ENCODE measurements around the gene HOXA5. TPM values are rescaled to one million over a fixed set of nuclear protein-coding genes. Genes with fewer than 3 reads are reported as not detected.

HOXA5 gene
- total RNA-seq, 1 experiment from 2014 or later: 0.79 TPM

DNA sequence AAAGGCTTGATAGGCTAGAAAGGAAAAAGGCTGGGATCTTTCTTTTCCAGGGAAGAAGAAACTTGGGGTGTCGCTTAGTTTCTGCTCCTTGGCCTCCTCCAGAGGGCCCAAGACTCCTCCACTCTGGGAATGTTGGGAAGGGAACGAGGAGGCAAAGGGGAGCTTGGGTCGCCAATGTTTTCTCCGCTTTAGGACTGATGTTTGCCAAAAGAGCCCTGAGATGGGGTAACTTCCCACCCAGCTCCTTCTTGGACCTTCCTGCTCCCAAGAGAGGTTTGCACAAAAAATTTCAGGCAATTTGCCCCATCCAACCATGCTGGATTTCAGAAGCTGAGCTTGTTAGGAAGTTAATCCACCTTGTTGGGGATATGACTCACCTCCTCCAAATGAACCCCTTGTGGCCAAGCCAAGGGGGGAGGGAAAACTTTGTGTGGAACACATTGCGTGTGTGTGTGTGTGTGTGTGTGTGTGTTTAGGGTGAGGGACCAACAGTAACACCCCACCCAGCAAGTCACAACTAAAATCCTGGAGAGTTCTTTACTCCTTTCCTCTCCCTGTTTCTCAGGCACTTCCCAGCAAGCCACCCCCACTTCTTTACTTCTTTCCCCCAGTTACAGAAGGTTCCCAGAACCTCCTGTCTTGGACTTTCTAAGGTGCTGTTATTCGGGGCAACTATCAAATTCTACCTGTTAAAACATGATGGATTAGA is 32.3 kb downstream of the HOXA5 start:
- peaks cover 49% of the 10 kb centered on the region for H3K4me1 ChIP-seq (replicated peaks)
- 0 out of 2 replicates have a peak, but pooled peaks cover 2% of the 10 kb centered on the region for H3K9me3 ChIP-seq (replicated peaks)
- H3K4me3 ChIP-seq: peak overlapping the region; percentile 17
- peak; percentile 56 to 73 for DNase-seq (ENCODE audit: low read depth in 1 of 2, low spot score in 2 of 2)
- H3K36me3 ChIP-seq: peaks cover 14% of the 10 kb centered on the region
- peak overlapping the region; percentile 70 for H3K27ac ChIP-seq
- no peaks in the 10 kb centered on the region for H3K27me3 ChIP-seq (replicated peaks)

DNA sequence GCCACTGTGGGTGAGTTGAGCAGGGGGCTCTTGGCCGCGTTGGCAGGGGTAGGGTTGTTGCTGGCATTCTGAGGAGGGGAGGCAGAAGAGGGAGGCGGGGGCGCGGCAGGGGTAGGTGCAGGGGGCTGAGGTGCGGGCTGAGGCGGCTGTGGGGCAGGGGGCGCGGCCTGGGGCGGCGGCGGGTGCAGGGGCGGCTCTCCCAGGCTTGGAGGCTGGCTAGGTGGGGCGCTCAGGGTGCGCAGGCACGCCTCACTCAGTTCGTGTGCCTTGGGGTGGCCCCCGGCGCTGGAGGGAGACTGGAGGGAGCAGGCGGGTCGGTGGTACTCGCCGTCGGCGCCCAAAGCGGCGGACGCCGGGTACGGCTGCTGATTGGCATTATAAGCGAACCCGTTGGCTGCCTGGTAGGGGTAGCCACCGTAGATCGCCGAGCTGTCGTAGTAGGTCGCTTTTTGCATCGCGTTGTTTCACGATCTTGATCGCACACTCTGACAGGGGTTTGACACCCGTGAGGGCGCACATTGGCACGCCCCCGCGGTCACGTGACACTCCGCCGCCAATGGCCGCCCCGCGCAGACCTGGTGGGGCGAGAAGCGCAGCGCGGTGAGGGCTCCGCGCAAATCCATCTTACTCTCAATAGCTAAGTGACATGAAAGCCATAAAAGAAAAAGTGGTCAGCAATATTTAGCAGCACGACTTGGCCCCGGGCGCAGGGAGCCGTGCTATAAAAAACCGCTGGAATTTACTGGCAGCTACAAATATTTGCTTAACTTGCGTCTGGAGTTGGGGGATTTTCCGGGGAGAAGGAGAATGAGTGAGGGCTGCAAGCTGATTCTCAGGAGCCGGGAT is 33.1 kb downstream of the HOXA5 start:
- Histone ChIP-seq H3K4me3 (peak overlapping the region; percentile 17), H3K4me1 (replicated peaks) (peaks cover 41% of the 10 kb centered on the region), H3K36me3 (peaks cover 14% of the 10 kb centered on the region), H3K9me3 (replicated peaks) (0 out of 2 replicates have a peak, but pooled peaks cover 2% of the 10 kb centered on the region), H3K27ac (peak overlapping the region; percentile 70), H3K27me3 (replicated peaks) (no peaks in the 10 kb centered on the region)
- DNase-seq (ENCODE audit: low read depth in 1 of 2, low spot score in 2 of 2): peak; percentile 85 to 86

DNA sequence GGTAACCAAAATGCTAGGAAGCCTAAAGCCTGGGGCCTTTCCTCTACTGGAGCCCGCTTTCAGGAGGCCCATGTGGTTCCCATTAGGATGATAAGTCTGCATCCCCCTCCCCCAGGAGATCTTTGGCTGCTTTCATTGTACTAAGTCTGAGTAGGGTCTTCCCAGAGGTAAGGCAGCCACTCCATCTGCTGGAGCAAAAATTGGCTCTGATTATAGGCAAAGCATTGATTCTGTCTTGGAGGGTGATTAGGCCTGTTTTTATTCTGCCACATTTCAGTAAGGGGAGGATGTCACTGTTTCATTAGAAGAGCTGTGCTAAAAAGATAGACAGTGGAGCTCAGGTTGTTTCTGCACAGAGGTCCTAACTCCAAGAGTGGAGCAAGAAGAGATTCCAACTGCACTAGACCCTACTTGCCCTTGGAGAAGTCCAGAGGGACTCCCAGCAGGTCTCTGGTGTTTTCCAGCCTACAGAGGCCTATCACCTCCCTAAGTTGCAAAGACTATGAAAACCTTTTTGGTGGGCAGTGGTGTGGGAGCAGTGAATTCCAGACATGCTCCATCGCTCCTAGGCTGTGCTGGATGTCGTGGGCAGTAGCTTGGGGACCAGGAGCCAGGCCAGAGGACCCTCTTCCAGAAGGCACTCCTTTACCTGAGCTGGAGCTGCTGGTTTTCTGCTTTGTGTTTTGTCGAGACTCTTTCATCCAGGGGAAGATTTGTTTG is 33.9 kb downstream of the HOXA5 start:
- Histone ChIP-seq H3K9me3 (replicated peaks) (0 out of 2 replicates have a peak, but pooled peaks cover 2% of the 10 kb centered on the region), H3K4me1 (replicated peaks) (peaks cover 40% of the 10 kb centered on the region), H3K36me3 (peaks cover 14% of the 10 kb centered on the region), H3K27me3 (replicated peaks) (no peaks in the 10 kb centered on the region), H3K4me3 (no peak overlapping the region), H3K27ac (no peak overlapping the region)
- DNase-seq (ENCODE audit: low read depth in 1 of 2, low spot score in 2 of 2): no peak

DNA sequence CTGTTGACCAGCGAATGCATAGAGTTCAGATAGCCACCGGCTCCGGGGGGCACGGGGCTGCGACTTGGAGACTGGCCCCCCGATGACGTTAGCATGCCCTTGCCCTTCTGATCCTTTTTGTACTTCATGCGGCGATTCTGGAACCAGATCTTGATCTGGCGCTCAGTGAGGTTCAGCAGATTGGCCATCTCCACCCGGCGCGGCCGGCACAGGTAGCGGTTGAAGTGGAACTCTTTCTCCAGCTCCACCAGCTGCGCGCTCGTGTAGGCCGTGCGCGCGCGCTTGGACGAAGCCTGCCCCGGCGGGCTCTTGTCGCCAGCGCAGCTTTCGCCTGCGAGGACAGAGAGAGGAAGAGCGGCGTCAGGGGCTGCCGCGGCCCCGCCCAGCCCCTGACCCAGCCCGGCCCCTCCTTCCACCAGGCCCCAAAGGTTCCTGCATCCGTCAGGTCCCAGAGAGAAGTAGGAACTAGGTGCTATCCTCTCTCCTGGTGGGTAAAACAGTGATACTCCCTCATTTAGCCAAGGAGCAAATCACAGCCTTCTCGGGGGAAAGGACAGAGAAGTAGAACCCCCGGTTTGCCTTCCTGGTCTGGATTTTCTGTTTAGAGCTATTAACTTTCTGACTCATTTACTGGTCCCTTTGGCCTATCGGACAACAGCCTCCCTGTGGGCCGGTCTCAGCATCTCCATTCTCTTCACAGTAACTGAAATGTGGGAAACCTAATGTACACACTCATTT is 34.9 kb downstream of the HOXA5 start:
- no peak overlapping the region for H3K4me3 ChIP-seq
- 0 out of 2 replicates have a peak, but pooled peaks cover 2% of the 10 kb centered on the region for H3K9me3 ChIP-seq (replicated peaks)
- no peaks in the 10 kb centered on the region for H3K27me3 ChIP-seq (replicated peaks)
- peak in 1 of 2 experiments; percentile 33 for DNase-seq (ENCODE audit: low read depth in 1 of 2, low spot score in 2 of 2)
- no peak overlapping the region for H3K27ac ChIP-seq
- H3K4me1 ChIP-seq (replicated peaks): peaks cover 36% of the 10 kb centered on the region
- H3K36me3 ChIP-seq: peaks cover 14% of the 10 kb centered on the region

DNA sequence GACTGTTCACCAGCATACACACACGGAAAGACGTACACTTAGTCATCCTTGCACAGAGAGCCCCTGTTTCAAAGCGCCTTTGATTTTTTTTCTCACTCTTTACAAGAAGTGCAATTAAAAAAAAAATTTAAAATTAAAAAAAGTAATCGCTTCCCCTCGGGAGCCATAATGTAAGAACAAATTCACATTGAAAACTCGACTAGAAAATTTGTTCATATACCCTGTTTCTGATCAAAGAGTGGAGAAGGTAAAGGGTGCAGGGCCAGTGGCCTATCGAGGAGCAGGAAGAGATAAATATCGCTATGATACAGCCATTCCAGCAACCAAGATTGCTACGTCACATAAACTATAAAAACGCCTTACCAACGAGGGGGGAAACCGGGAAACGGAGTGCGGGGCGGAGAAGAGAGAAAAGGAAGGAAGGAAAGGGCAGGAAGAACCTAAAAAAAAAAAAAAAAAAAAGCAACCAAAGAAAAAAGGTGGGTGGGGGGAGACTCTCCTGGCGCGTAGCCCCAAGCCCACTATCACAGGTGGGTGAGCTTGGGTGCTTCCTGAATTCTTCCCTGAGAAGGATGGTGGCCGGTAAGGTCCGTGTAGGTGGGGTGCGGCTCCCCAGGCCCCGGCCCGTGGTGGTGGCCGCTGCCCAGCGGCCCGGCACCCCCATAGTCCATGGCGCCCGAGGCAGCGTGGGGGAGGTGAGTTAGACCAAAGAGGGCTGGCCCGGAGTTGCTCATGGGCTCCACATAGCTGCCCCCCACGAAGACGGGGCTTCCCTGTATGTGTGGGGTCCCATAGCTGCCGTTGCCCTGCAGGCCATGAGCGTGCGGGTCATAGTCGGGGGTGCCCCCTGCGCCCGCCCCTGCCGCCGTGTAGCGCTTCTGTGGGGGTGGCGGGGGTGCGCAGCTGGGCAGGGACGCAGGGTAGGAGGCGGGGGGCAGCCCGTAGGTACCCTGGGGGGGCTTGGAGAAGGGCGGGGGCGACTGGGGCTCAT is 35.8 kb downstream of the HOXA5 start:
- Histone ChIP-seq H3K27ac (no peak overlapping the region), H3K4me3 (no peak overlapping the region), H3K9me3 (replicated peaks) (0 out of 2 replicates have a peak, but pooled peaks cover 2% of the 10 kb centered on the region), H3K27me3 (replicated peaks) (no peaks in the 10 kb centered on the region), H3K4me1 (replicated peaks) (peaks cover 33% of the 10 kb centered on the region), H3K36me3 (peaks cover 14% of the 10 kb centered on the region)
- DNase-seq (ENCODE audit: low read depth in 1 of 2, low spot score in 2 of 2): peak in 1 of 2 experiments; percentile 30

DNA sequence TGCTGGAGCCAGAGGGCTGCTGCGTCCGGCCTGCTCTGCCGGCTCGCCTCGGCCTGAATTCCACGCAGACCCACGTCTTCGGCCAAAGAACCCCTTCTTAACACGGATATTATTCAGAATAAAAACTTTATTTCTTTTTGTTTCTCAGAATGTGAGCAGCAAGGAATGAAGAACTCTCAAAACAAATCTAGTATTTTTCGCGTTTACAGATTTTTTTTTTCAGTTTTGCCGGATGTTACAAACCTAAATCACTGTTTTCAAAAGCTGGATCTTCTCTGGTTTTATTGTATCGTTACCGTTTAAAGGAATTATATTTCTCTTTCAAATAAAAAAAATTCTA is 36.6 kb downstream of the HOXA5 start:
- Histone ChIP-seq H3K9me3 (replicated peaks) (0 out of 2 replicates have a peak, but pooled peaks cover 2% of the 10 kb centered on the region), H3K27ac (no peak overlapping the region), H3K4me3 (no peak overlapping the region), H3K27me3 (replicated peaks) (no peaks in the 10 kb centered on the region), H3K36me3 (peaks cover 14% of the 10 kb centered on the region), H3K4me1 (replicated peaks) (peaks cover 25% of the 10 kb centered on the region)
- no peak for DNase-seq (ENCODE audit: low read depth in 1 of 2, low spot score in 2 of 2)

DNA sequence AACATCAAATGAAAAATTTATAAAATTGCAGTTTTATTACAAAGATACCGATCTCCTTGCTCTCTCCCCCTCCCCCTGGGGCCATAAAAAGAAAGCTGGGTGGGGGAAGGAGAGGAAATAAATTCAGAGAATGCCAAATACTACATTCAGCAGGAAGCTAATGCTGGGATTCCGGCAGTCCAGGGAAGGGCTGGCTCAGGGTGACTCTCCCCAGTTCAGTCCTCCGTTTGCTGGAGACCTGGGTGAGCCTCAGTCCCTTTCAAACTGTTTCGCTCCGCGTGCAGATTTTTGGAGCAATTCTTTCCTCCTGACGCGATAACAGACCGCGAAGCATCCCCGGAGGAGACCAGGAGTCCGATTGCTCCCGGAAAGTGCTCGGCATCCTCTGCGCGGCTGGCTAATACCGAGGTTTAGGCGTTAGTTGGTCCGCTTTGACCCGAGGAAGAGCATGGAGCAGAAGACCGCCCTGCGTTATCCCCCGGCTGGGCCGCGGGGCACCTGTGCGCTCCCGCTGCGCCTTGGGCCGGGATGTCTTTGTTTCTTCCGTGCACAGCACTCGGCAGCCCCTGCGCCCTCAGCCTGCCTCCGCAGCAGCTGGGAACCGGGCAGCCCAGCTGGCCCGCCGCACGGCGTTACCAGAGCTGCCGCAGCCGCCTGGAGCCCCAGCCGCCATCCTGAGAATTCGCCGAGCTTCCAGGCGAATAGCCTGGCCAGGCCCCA is 37.1 kb downstream of the HOXA5 start:
- H3K4me3 ChIP-seq: no peak overlapping the region
- no peaks in the 10 kb centered on the region for H3K27me3 ChIP-seq (replicated peaks)
- H3K9me3 ChIP-seq (replicated peaks): 0 out of 2 replicates have a peak, but pooled peaks cover 2% of the 10 kb centered on the region
- H3K4me1 ChIP-seq (replicated peaks): peaks cover 20% of the 10 kb centered on the region
- peak in 1 of 2 experiments; percentile 31 for DNase-seq (ENCODE audit: low read depth in 1 of 2, low spot score in 2 of 2)
- no peak overlapping the region for H3K27ac ChIP-seq
- H3K36me3 ChIP-seq: peaks cover 14% of the 10 kb centered on the region

DNA sequence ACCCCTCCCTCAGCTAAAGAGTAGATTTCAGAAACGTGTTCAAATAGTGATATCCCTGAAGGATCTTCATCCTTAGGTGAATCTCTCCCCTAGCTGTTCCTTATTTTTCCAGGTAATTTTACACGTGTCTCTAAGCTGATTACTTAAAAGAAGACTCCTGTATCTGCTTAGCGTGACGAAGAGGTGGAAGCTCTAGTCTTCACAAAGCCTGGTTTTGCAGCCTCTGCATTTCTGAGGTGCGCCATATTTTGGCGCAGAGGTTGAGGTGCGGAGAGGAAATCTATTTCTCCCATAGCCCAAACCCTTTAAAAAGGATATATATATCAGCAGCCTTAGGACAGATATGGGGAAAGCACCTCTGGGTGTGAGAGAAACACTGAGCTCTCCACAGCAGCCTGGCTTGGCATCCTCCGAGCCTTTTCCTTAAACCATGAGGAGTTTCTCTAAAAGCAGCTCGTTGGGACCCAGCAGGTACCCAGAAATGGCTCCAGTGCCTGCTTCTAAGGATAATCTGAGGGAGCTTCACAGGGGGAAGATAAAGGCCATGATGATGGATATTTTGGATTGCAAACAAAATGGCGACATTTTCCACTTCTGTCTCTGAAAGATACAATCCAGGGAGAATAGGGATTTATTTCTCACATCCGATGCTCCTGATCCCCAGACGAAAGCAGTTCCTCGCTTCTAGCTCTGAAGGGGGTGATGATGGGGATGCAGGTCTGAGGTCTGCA is 38.0 kb downstream of the HOXA5 start:
- DNase-seq (ENCODE audit: low read depth in 1 of 2, low spot score in 2 of 2): peak in 1 of 2 experiments; percentile 23
- peaks cover 11% of the 10 kb centered on the region for H3K4me1 ChIP-seq (replicated peaks)
- H3K36me3 ChIP-seq: peaks cover 21% of the 10 kb centered on the region
- no peak overlapping the region for H3K4me3 ChIP-seq
- no peaks in the 10 kb centered on the region for H3K27me3 ChIP-seq (replicated peaks)
- no peak overlapping the region for H3K27ac ChIP-seq
- 0 out of 2 replicates have a peak, but pooled peaks cover 2% of the 10 kb centered on the region for H3K9me3 ChIP-seq (replicated peaks)

DNA sequence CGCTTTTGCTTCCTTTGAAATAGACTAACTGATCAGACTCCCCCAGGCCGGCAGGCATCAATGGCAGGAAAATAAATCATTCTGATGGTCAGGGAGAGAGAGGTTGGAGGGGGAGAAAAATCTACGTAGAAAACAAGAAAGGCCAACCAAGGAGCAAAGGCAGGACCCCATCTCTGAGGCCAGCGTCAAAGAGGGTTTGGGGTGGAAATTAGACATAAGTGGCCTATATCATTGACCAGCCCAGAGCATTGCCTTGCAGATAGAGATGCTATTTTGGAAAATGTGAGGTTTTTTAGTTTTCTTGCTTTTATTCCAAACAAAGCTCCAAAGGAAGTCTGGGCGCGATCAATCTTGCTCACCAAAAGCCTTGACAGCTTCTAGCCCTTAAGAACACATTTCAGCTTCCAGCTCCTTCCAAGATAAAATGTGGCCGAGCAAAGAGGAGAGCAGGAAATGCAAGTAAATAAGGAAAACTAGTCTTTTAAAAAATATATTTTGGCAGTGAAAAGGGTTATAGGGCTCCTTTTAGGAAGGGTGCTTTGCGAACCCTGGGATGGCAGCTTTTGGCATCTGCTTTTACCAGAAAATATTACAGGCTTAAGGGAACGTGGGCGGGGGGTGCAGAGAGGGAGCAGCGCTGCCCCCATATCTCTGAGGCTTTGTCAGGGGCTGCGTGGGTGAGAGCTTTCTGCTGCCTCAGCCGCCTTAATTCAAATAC is 39.0 kb downstream of the HOXA5 start:
- Histone ChIP-seq H3K9me3 (replicated peaks) (no peaks in the 10 kb centered on the region), H3K27ac (no peak overlapping the region), H3K4me1 (replicated peaks) (0 out of 2 replicates have a peak, but pooled peaks cover 4% of the 10 kb centered on the region), H3K27me3 (replicated peaks) (no peaks in the 10 kb centered on the region), H3K4me3 (no peak overlapping the region), H3K36me3 (peaks cover 22% of the 10 kb centered on the region)
- DNase-seq (ENCODE audit: low read depth in 1 of 2, low spot score in 2 of 2): peak in 1 of 2 experiments; percentile 20

DNA sequence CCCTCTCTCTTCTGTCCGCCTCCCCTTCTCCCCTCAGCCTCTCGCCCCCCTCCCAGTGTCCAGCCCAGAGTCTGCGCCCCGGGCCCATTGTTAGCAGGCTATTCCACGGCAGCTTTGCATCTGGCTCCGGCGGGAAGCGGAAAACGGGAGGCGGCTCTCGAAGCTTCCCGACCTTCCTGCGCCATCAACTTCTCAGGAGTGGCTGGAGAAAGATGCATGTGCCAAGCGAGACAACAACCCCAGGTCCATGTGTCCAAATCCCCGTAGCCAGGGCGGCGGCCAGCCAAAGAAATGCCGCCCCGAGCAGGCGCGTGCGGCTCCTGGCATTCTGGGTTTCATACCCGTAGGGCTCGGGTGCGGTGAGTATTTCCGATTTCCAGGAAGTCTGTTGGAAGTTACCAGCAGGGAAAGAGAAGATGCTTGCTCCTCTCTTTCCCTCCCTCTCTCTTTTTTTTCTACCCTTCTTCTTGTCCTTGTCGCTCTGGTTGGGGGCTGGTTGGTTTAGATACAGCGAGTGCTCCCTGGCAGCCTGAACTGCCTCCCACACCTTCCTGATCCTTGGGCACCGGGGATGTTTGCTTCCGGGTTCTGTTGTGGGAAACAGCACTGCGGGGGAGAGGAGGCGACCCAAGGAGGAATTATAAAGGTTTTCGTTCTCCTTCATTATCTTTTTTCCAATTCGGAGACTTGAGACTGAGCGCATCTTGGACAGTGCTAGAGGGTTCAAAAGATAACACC is 39.8 kb downstream of the HOXA5 start:
- Histone ChIP-seq H3K4me1 (replicated peaks) (no peaks in the 10 kb centered on the region), H3K27ac (no peak overlapping the region), H3K9me3 (replicated peaks) (no peaks in the 10 kb centered on the region), H3K36me3 (peaks cover 30% of the 10 kb centered on the region), H3K27me3 (replicated peaks) (no peaks in the 10 kb centered on the region), H3K4me3 (no peak overlapping the region)
- DNase-seq (ENCODE audit: low read depth in 1 of 2, low spot score in 2 of 2): peak in 1 of 2 experiments; percentile 36
